AG04450 (cell line): ENCODE results near the gene MFAP1. TPM values are rescaled to one million over a fixed set of nuclear protein-coding genes. Genes with fewer than 3 reads are reported as not detected.
A peak's percentile ranks its signal among the peaks of the same experiment; 100 is the strongest.

Source experiments
- CTCF ChIA-PET: fragments of 300-600, 350-600 bp; formaldehyde crosslinking; extraction: SDS; loops from one replicate; lab custom pipeline; 2022; ENCODE audit warnings: antibody characterized with exemption, inconsistent platforms; lab: Charles Lee
- POLR2A ChIA-PET: fragments of 350-600 bp; formaldehyde crosslinking; extraction: SDS; loops from one replicate; lab custom pipeline; 2021; ENCODE audit warnings: antibody characterized with exemption, inconsistent platforms; lab: Yijun Ruan, JAX
- DNase-seq: peaks from one replicate; pipeline ENCODE4 v3.0.0-alpha.2; 2011; ENCODE audit warnings: low read depth, low spot score
- H3K27ac ChIP-seq: one replicate; pipeline ENCODE4 v1.5.1; 2012; ENCODE audit warnings: low read depth, low read length, control low read depth
- H3K27me3 ChIP-seq: one replicate; pipeline ENCODE4 v1.6.0; 2012; ENCODE audit warnings: low read length; ENCODE audit not compliant: control insufficient read depth, insufficient read depth
- H3K4me3 ChIP-seq: 2 replicates; pipeline ENCODE4 v1.5.1; 2011; ENCODE audit warnings: mild to moderate bottlenecking, low read depth, low read length, control low read depth
- H3K9me3 ChIP-seq: 2 replicates; pipeline ENCODE4 v1.5.1; 2012; ENCODE audit warnings: low read length; ENCODE audit not compliant: control insufficient read depth, insufficient read depth
- CTCF ChIP-seq: IDR thresholded peaks from 2 replicates; pipeline ENCODE4 v1.5.1; 2011; ENCODE audit warnings: low read depth, low read length, control low read depth, inconsistent platforms
- polyA plus RNA-seq: library from polyadenylated mRNA; depleted of rRNA; stranded (reverse); fragments of >200 nt; gene quantifications from 2 replicates; pipeline ENCODE4 v1.2.3, GENCODE V29; 2011

MFAP1 gene
- polyA plus RNA-seq, 1 experiment, result 61.9 TPM

- POLR2A ChIA-PET, result interaction anchor here (2.0 kb wide), 1 partner anchor 22 kb away, joined by 18 read pairs; no protein-coding TSS in a partner anchor
- CTCF ChIA-PET, result no interaction called here
- no peak for DNase-seq
Measured at GRCh38 chr15:43799209-43799944, 25.1 kb downstream of the MFAP1 start.

GRCh38 chr15:43796566-43796965 is 27.9 kb downstream of the MFAP1 start:
- H3K4me3 ChIP-seq, result no peak overlapping the region
- CTCF ChIA-PET, result no interaction called here
- peak overlapping the region; percentile 52 for H3K27ac ChIP-seq
- POLR2A ChIA-PET, result interaction anchor here (1.5 to 1.8 kb wide), 2 partner anchors 25 to 27 kb away, joined by 5 to 7 read pairs; no protein-coding TSS in a partner anchor
- no peak for TF ChIP-seq CTCF
- H3K27me3 ChIP-seq, result no peaks in the 10 kb centered on the region
- DNase-seq, result no peak
- H3K9me3 ChIP-seq, result peaks cover 3% of the 10 kb centered on the region; the same call in 1 of the 2 replicates

More at GRCh38 chr15:43799209-43799944, 25.1 kb downstream of the MFAP1 start:
- no peaks in the 10 kb centered on the region for H3K27me3 ChIP-seq
- peak overlapping the region; percentile 57 for H3K27ac ChIP-seq
- TF ChIP-seq CTCF, result no peak
- H3K9me3 ChIP-seq, result peaks cover 3% of the 10 kb centered on the region; the same call in 1 of the 2 replicates
- H3K4me3 ChIP-seq, result no peak overlapping the region

GRCh38 chr15:43795997-43796396 is 28.5 kb downstream of the MFAP1 start:
- DNase-seq, result no peak
- Histone ChIP-seq H3K9me3 (peaks cover 3% of the 10 kb centered on the region; the same call in 1 of the 2 replicates), H3K4me3 (no peak overlapping the region), H3K27me3 (no peaks in the 10 kb centered on the region), H3K27ac (no peak overlapping the region)
- ChIA-PET CTCF (interaction anchor here (0.5 to 0.6 kb wide), 2 partner anchors 19 to 26 kb away, joined by 3 to 6 read pairs; partner anchors contain the start of gene ELL3), POLR2A (interaction anchor here (0.7 to 2.3 kb wide), 2 partner anchors 24 to 26 kb away, joined by 3 to 7 read pairs; no protein-coding TSS in a partner anchor)
- TF ChIP-seq CTCF, result no peak

GRCh38 chr15:43795197-43795596 is 29.3 kb downstream of the MFAP1 start:
- TF ChIP-seq CTCF, result no peak
- CTCF ChIA-PET, result interaction anchor here (0.5 to 0.6 kb wide), 2 partner anchors 18 to 27 kb away, joined by 3 to 6 read pairs; partner anchors contain the start of gene ELL3
- H3K27ac ChIP-seq, result no peak overlapping the region
- no peak for DNase-seq
- H3K9me3 ChIP-seq, result peaks cover 3% of the 10 kb centered on the region; the same call in 1 of the 2 replicates
- H3K4me3 ChIP-seq, result no peak overlapping the region
- POLR2A ChIA-PET, result interaction anchor here (2.3 kb wide), 1 partner anchor 26 kb away, joined by 7 read pairs; no protein-coding TSS in a partner anchor
- no peaks in the 10 kb centered on the region for H3K27me3 ChIP-seq
